Breast epithelium (tissue), 4 donors: Measurements from ENCODE around the gene UQCC2. TPM values are rescaled to one million over a fixed set of nuclear protein-coding genes. Genes with fewer than 3 reads are reported as not detected.

Experiments
- DNase-seq, 2 donors: peaks; one replicate each; pipeline ENCODE4 v3.0.0-alpha.2; 2019; ENCODE audit warnings: low spot score in 2 of 2
- H3K27ac ChIP-seq, 2 donors: fragments of 200-600 bp; sonication (generic) in 1 of 2; one replicate each; pipeline ENCODE4 v1.5.1; 2016 to 2019; ENCODE audit warnings: mild to moderate bottlenecking in 1 of 2
- H3K27me3 ChIP-seq, 2 donors: fragments of 200-600 bp; sonication (generic) in 1 of 2; one replicate each; pipeline versions ENCODE4 v1.5.1 to v1.6.0; 2017 to 2019; ENCODE audit warnings: control low read depth in 1 of 2, mild to moderate bottlenecking in 1 of 2
- H3K36me3 ChIP-seq: fragments of 200-600 bp; one replicate; pipeline ENCODE4 v1.5.1; 2019
- H3K4me1 ChIP-seq, 2 donors: fragments of 200-600 bp; sonication (generic); one replicate each; pipeline ENCODE4 v1.5.1; 2016 to 2019; ENCODE audit warnings: control low read depth in 1 of 2
- H3K4me3 ChIP-seq, 3 donors: fragments of 200-600 bp; sonication (generic); 1 replicate in 2 of 3; 2 replicates in 1 of 3; pipeline ENCODE4 v1.5.1; 2016 to 2019; ENCODE audit warnings: mild to moderate bottlenecking in 3 of 3, moderate library complexity in 2 of 3
- H3K9me3 ChIP-seq, 2 donors: fragments of 200-600 bp; sonication (generic) in 1 of 2; one replicate each; pipeline ENCODE4 v1.5.1; 2016 to 2019; ENCODE audit warnings: control low read depth in 1 of 2
- POLR2A ChIP-seq: fragments of 450-650 bp; IDR thresholded peaks from one replicate; pipeline ENCODE4 v1.6.1; 2016; ENCODE audit warnings: antibody characterized with exemption, mild to moderate bottlenecking, moderate library complexity
- POLR2AphosphoS5 ChIP-seq, 3 donors: sonication (generic); formaldehyde crosslinking; IDR thresholded peaks; one replicate each; pipeline ENCODE4 v1.6.1; 2017; ENCODE audit warnings: antibody characterized with exemption in 3 of 3
- intact Hi-C: fragments of 100-400 bp; cut with DNase I; formaldehyde crosslinking; loops from one replicate; pipeline ENCODE4 v1.15.1; 2023; ENCODE audit warnings: low total_unique reads
- total RNA-seq, 3 donors: library from RNA; depleted of rRNA; stranded (reverse); fragments of >200 nt; gene quantifications; one replicate each; pipeline ENCODE4 v1.1.0, GENCODE V29; 2016
- TF ChIP-seq, protein P1 (sequence below), 3 donors: fragments of 450-650 bp; IDR thresholded peaks; one replicate each; pipeline ENCODE4 v1.5.1; 2016 to 2017; ENCODE audit warnings: antibody characterized with exemption in 3 of 3, mild to moderate bottlenecking in 3 of 3, moderate library complexity in 3 of 3

UQCC2 gene
- total RNA-seq, 3 donors from 2014 or later: 9.9 to 19.7 (median 19.6) TPM

DNA sequence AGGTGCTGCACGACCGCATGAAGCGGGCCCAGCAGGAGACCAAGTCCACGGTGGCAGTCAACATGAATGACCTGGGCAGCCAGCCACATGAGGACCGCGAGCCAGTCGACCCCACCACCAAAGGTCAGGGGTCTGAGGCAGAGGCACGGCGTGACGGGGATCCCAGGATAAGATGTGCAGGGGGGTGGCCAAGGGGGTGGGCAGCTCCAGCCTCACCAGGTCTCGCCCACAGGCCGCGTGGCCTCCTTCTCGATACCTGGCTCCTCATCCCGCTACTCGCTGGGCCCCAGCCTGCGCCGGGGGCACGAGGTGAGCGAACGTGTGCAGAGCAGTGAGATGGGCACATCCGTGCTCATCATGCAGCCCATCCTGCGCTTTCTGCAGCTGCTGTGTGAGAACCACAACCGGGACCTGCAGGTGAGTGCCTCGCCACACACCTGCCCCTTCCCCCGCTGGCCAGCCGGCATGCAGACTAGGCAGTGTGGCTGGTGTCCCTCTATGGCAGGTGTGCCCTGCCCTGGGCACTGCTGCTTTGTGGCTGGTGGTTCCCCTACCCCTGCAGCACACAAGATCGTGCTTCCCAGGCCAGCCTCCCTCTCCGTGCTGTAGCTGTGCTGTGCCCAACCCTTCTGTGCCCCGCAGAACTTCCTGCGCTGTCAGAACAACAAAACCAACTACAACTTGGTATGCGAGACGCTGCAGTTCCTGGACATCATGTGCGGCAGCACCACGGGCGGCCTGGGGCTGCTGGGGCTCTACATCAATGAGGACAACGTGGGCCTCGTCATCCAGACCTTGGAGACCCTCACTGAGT lies 25.9 kb downstream of the UQCC2 start:
- Histone ChIP-seq H3K36me3 (peaks cover 17% of the 10 kb centered on the region), H3K27me3 (no peaks in the 10 kb centered on the region), H3K27ac (no peak overlapping the region), H3K4me1 (no peaks in the 10 kb centered on the region), H3K4me3 (no peak overlapping the region), H3K9me3 (no peaks in the 10 kb centered on the region)
- no peak for DNase-seq
- intact Hi-C loops: no loop called here
- no peak for TF ChIP-seq POLR2AphosphoS5 (IDR thresholded peaks at IDR 0.05)
- no peak for TF ChIP-seq POLR2A
- TF ChIP-seq, protein P1, sequence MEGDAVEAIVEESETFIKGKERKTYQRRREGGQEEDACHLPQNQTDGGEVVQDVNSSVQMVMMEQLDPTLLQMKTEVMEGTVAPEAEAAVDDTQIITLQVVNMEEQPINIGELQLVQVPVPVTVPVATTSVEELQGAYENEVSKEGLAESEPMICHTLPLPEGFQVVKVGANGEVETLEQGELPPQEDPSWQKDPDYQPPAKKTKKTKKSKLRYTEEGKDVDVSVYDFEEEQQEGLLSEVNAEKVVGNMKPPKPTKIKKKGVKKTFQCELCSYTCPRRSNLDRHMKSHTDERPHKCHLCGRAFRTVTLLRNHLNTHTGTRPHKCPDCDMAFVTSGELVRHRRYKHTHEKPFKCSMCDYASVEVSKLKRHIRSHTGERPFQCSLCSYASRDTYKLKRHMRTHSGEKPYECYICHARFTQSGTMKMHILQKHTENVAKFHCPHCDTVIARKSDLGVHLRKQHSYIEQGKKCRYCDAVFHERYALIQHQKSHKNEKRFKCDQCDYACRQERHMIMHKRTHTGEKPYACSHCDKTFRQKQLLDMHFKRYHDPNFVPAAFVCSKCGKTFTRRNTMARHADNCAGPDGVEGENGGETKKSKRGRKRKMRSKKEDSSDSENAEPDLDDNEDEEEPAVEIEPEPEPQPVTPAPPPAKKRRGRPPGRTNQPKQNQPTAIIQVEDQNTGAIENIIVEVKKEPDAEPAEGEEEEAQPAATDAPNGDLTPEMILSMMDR (IDR thresholded peaks at IDR 0.05): no peak

DNA sequence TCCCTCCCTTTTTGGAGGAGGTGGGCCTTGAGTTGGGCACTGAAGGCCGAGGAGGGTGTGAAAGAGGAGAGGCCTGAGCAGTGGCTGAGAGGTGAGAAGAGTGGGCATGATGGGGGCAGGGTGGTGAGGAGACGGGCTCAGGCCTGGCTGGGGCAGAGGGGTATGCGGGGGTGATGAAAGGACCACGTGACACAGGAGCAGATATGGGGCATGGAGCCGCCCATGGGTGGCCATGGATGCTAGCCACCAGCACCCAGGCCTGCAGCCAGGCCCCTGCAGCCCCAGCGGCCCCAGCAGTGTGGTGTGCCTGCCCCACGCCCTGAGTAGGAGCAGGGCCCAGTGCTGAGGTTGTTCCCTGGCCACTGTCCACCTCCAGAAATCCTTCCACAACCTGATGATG lies 26.5 kb downstream of the UQCC2 start:
- Histone ChIP-seq H3K4me1 (no peaks in the 10 kb centered on the region), H3K36me3 (peaks cover 17% of the 10 kb centered on the region)

DNA sequence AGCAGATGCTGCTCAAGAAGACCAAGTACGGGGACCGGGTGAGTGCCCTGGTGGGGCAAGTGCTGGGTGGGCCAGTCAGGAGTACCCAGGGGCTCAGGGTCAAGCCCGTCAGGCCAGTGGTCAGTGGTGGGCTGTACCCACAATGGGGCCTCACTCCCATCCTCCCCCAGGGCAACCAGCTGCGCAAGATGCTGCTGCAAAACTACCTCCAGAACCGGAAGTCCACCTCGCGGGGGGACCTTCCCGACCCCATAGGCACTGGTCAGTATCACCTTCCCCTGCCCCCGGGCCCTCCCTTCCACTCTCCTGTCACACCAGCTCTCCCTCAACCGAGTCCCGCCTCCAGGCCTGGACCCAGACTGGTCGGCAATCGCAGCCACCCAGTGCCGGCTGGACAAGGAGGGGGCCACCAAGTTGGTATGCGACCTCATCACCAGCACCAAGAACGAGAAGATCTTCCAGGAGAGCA lies 27.0 kb downstream of the UQCC2 start:
- Histone ChIP-seq H3K27me3 (no peaks in the 10 kb centered on the region), H3K4me1 (no peaks in the 10 kb centered on the region), H3K9me3 (no peaks in the 10 kb centered on the region), H3K27ac (no peak overlapping the region), H3K36me3 (peaks cover 17% of the 10 kb centered on the region), H3K4me3 (no peak overlapping the region)
- no peak for DNase-seq
- intact Hi-C loops: no loop called here
- TF ChIP-seq POLR2A (no peak), POLR2AphosphoS5 (IDR thresholded peaks at IDR 0.05) (no peak)
- TF ChIP-seq, protein P1 (IDR thresholded peaks at IDR 0.05): no peak

More for the DNA sequence above, 26.5 kb downstream of the UQCC2 start:
- DNase-seq: no peak
- no peak overlapping the region for H3K4me3 ChIP-seq
- intact Hi-C loops: no loop called here
- no peaks in the 10 kb centered on the region for H3K9me3 ChIP-seq
- H3K27ac ChIP-seq: no peak overlapping the region
- TF ChIP-seq, protein P1 (IDR thresholded peaks at IDR 0.05): no peak
- TF ChIP-seq POLR2AphosphoS5 (IDR thresholded peaks at IDR 0.05) (no peak), POLR2A (no peak)
- no peaks in the 10 kb centered on the region for H3K27me3 ChIP-seq

DNA sequence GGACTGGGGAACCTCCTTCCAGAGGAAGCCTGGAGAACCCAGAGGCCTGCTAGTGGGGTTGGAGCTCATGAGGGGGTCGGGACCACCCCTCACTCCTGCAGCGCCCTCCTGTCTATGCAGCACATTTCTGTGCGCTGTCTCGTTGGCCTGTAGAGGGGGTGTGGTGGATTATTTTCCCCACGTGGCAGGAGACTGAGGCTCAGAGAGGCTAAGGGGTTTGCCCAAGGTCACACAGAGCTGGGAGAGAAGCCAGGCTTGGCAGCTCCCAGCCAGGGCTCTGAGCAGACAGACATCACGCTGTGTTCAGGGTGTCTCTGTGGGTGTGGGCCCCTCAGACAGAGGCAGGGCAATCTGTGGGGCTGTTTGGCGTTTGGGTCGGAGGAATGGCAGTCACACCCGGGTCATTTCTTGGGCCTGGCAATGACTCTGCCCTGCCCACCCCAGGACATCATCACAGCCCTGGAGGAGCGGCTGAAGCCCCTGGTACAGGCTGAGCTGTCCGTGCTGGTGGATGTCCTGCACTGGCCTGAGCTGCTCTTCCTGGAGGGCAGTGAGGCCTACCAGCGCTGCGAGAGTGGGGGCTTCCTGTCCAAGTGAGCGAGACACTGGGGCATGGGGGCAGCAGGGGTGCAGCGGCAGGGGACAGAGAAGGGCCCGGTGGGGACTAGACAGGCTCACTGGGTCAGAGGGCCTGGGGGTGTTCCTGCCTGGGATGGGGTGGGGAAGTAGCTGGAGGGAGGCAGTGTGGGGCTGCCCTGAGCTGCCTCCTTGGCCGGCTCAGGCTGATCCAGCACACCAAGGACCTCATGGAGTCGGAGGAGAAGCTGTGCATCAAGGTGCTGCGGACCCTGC lies 27.7 kb downstream of the UQCC2 start:
- Histone ChIP-seq H3K27ac (no peak overlapping the region), H3K36me3 (peaks cover 17% of the 10 kb centered on the region)
- intact Hi-C loops: no loop called here

More for the DNA sequence above, 27.7 kb downstream of the UQCC2 start:
- H3K9me3 ChIP-seq: no peaks in the 10 kb centered on the region
- no peak for DNase-seq
- H3K4me3 ChIP-seq: no peak overlapping the region
- no peaks in the 10 kb centered on the region for H3K4me1 ChIP-seq
- TF ChIP-seq, protein P1 (IDR thresholded peaks at IDR 0.05): no peak
- no peak for TF ChIP-seq POLR2AphosphoS5 (IDR thresholded peaks at IDR 0.05)
- TF ChIP-seq POLR2A: no peak
- no peaks in the 10 kb centered on the region for H3K27me3 ChIP-seq
